GM10847 (cell line): ENCODE data around the gene LSS.

Experiments used
- POLR2A ChIP-seq: IDR thresholded peaks from 2 replicates; pipeline ENCODE4 v1.6.1; 2011; ENCODE audit not compliant: insufficient read length; ENCODE audit errors: extremely low read depth

LSS gene

DNA sequence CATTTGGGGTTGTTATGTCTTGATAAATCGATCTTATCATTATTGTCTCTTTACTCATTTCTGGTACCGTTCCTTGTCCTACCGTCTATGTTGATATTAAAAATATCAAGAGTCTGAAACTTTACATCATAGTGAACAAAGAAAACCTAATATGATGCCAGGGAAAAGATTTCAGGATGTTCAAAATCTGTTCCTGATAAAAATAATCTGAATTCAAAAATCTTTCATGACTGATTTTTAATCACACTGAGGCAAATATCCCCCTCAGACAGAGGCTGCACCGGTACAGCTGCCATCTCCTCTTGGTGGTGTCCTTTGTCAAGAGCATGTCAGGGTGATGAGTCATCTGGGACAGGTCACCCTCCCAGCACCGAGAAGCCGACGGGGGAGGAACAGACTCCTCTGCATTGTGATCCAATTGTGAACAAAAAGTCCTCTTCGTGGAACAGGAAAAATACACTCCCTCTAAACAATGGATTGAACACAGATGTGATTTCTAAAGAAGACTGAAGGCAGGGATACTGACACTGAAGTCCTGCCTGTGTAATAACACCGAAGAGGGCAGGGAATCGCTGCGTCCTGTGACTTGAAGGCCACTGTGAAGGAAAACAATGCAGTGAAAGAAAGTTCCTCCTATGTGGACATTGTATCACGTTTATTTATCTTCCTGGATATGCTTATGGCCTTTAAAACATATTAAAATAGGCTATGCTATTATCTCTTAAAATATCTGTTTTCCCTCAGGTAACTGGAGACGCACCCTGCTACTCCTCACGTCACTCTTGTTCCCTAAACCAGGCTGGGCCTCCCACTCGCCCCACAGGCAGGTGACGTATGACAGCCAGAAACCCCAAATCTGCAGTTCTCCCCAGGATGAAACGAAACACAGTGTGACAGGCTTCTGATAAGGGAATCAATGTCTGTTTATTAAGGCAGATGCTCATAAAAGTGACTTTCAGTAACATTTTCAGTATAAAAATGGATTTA lies 40.1 kb downstream of the LSS start:
- TF ChIP-seq POLR2A: no peak

DNA sequence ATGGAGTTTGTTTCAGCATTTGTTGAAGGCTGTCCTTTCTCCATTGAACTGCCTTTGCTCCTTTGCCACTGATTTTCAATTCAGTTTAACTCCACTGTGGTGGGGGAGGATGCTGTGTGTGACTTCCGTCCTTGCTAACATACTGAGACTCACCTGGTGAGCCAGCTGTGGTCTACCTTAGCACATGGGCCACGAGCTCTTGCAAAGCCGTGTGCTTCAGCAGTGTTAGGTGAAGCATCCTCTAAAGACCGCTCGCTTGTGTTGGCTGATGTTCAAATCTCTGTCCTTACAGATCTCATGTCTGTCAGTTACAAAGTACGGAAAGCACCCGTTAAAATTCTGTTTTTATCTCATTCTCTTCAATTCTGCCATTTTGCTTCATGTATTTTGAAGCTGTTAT lies 40.8 kb downstream of the LSS start:
- no peak for TF ChIP-seq POLR2A

DNA sequence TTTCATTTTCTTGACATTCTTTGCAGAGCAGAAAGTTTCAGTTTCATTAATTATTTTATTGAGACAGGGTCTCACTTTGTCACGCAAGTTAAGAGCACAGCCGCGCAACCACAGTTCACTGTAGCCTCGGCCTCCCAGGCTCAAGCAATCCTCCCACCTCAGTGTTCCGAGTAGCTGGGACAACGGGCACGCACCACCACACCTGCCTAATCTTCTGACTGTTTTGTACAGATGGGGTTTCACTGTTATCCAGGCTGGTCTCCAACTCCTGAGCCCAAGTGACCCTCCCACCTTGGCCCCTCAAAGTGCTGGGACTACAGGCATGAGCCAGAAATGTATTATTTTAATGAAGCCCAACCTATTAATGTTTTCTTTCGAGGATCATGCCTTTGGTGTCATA lies 41.3 kb downstream of the LSS start:
- TF ChIP-seq POLR2A: no peak

DNA sequence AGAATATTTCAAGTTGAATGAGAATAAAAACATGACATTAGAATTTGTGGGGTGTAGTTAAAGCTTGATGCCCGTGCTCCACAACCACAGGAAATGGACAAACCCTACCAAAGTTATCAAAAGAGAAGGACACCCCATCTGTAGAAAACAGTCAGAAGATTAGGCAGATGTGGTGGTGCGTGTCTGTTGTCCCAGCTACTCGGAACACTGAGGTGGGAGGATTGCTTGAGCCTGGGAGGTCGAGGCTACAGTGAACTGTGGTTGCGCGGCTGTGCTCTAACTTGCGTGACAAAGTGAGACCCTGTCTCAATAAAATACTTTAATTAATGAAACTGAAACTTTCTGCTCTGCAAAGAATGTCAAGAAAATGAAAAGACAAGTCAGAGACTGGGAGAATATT lies 42.9 kb downstream of the LSS start:
- TF ChIP-seq POLR2A: no peak

DNA sequence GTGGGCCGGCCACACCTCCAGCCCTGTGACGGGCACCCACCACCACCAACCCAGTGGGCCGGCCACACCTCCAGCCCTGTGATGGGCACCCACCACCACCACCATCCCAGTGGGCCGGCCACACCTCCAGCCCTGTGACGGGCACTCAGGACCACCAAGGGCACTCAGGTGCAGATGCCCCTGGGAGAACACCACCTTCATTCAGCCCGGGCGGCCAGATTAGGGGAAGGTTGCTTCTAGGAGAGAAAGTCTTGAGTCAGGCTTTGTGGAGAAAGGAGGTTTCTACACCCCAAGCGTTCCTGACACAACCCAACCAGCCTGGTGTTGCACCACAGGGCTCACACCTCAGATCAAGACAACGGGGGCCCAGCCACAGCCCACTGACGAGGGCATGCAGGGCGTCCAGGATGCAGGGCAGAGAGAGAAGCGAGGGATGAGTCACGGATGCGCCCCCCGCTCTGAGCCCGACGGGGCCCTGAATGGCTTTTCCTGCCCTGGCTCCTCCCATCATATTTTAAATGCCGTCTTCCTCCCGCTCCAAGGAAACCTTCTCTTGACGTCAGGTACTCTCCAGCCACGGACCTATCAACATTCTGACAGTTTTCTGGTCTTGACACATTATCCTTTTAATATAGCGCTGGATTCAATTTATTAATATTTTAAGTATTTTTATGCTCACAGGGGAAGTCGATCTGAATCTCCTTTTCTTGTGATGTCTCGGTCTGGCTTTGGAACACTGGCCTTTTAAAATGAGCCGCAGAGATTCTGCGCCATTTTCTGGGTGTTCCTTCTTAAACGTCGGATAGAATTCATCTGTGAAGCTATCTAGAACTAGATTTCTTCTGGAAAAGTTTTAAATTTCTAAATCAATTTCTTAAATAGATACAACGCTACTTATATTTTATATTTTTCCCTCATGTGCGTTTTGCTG lies 43.7 kb downstream of the LSS start:
- peak; percentile 11 for TF ChIP-seq POLR2A

DNA sequence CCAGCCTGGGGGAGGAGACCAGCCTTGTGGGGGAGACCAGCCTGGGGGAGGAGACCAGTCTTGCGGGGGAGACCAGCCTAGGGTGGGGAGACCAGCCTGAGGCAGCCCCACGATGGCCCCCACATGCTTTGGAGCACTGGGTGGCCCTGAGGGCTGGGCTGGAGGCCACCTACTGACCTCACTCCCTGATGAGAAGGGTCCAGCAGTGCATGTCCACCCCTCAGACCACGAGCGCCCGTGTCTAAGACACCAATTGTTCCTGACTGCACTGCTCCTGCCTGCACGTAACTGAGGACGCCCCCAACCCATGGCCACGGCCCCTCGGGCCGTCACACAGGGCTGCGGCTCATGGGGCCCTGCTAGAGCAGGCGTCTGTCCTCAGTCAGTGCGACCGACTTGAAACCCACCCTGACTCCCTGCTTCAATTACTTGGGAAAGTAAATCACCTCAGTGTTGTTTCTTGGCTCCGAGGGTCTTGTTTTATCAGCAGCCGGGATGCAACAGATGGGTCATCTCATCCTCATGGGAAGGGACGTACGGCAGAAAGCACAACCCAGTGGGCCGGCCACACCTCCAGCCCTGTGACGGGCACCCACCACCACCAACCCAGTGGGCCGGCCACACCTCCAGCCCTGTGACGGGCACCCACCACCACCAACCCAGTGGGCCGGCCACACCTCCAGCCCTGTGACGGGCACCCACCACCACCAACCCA lies 44.5 kb downstream of the LSS start, which contains the start of gene SPATC1L:
SPATC1L (minus strand) TSS at position 550 of the 715 bp plus-strand sequence. CDS start 1,643 bp downstream, outside the sequence.
- TF ChIP-seq POLR2A: peak; percentile 6

DNA sequence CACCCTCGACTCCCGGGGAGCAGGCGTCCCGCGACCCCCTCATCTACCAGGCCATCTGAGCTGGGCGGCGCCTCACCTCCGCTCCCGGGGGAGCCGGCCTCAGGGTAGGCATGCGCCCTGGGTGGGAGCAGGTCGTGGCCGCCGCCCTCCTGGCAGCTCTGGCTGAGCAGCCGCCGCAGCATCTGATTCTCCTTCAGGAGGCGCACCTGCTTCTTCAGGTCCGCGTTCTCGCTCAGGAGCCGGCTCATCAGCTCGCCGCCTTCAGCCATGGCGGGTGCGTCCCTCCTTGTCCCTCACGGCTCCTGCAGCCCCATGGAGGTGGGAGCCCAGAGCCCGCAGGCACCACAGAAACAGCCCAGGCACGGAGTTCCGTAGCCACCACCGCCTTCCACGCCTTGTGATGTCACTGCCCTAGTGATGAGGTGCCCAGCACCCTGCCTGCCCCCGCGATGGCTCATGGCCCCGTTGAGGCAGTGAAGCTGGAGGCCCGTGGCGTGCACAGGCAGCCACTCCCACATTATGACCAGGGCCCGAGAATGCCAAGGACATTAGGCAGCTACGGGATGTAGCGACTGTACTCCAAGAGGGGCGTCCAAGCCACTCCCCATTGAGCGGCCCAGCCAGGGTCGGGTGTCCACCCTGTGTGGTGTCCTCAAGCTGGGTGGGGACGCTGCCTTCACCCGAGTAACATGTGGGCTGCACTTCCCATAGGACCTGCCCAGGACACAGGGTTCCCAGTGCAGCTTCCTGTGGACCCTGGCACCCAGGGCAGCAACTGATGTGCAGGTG lies 45.8 kb downstream of the LSS start:
- TF ChIP-seq POLR2A: no peak

DNA sequence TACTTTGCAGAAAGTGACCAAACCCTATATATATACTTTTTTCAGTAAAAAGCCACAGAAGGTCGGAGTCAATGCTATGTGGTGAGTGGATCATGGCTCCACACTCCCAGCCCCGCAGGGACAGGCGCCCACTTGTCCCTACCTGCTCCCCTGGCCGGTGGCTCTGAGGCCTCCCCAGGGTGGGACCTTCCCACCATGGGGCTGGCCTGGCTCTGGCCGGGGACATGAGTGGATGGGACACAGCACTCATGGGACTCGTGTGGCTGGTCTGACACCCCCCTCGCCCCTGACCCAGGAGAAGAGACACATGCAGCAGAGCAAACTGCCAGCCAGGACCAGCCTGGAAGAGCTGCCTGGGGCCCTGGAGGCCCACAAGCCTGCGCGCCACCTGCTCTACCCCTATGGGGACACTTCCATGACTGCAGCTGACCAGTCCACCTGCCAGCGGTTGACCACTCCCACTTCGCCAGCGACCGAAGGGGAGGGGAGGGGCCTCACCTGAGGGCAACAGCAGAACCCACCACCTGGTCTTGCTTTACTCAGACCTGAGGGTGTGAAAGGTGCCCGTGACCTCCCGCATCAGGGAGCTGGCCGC lies 46.5 kb downstream of the LSS start:
- TF ChIP-seq POLR2A: no peak

DNA sequence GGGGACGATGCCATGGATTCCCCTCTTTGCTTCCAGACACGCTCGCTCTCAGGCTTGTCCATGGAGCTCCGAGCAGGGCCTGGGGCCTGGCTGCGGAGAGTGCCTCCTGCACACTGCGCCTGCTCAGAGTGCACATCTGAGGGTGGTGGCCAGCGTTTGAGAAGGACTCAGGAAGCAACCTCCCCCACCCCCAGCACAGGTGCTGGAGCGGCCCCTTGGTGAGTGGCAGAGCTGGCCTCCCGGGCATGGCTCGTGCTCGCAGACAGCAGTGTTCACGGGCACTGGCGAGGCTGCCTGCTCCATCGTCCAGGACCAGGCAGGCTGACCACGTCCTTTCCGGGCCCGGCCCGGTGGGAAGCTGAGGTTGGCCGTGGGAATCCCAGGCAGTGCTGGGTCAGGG lies 47.1 kb downstream of the LSS start:
- TF ChIP-seq POLR2A: no peak

DNA sequence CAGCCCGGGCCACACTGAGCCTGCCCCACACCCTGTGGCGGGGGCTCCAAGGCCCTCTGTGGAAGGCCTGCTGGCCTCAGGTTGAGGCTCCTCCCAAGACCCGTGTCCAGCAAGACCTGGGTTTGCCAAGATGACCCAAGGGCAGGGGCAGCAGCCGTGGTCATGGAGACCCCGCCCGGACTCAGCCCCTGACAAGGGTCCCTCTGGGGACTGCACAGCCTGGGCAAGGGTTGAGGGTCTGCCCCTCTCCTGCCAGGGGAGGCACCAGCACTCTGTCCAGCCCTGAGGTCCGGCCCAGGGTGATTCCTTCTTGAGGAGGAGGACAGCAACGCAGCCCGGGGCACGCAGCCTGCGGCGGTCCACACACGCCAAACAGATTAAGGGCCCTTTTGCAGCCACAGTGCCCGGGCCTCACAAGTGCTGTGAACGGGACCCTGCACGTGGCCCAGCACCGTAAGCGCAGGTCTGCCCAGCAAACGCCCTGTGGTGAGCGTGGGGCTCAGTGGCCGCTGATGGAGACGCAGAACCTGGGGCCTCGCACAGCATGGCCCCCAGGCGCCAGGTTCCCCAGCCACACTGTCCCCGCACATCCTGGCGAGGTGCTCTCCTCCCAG lies 47.7 kb downstream of the LSS start:
- no peak for TF ChIP-seq POLR2A

DNA sequence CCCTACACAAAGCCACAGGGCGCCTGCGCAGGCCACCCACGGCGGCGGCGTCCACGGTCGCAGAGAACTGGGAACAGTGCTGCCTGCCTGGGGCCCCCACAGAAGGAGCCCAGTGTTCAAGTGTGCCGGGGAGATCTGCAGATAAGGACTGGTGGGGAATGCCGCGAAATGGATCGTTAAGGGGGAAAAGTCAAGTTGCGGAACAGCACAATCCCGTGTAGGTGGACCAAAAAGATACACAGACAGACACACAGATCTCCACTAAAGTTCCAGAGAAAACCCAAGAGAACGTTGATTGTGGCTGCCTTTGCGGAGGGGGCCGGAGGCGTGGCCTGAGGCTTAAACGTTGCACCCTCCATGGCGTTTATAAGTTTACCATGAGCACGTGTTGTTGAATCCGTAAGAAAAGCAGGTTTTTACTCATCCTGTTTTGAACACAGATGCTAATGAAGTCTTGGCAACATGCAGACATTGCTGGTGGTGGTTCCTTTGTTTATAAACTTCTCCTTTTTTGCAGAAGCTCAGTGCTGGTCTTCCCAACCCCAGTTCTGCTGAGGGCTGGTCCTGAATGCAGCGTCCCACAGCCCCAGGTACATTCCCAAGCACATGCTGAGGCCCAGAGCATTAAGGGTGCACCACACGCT lies 48.4 kb downstream of the LSS start:
- no peak for TF ChIP-seq POLR2A

DNA sequence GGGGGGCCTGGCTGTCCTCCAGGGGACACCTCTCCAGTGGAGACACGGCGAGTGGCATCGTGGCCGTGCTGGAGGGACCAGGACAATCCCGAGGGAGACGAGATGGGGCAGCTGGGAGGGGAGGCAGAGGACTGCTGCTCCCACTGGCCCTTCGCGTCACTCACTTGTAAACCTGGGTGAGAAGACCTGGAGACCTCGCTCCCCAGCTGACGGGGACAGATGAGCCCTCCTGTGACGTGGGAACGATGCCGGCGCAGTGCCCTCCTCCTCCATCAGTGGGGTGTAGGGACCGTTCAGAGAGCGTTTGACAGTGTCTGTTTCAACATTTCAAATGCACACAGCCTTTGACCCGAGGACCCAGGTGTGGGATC lies 48.9 kb downstream of the LSS start:
- no peak for TF ChIP-seq POLR2A

DNA sequence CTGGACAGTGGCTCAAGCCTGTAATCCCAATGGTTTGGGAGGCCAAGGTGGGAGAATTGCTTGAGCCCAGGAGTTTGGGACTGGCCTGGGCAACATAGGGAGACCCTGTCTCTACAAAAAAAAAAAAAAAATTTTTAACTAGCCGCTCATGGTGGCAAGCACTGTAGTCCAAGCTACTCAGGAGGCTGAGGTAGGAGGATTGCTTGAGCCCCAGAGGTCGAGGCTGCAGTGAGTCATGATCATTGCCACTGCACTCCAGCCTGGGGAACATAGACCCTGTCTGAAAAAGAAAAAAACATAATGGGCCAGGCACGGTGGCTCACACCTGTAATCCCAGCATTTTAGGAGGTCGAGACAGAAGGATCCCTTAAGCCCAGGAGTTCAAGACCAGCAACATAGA lies 49.6 kb downstream of the LSS start:
- no peak for TF ChIP-seq POLR2A
